HG03442 (cell line): Measurements from ENCODE around the gene CHPF.

ENCODE experiments used
- ATAC-seq: cut with Tn5 transposase; IDR thresholded peaks from one replicate; pipeline ENCODE4 v1.9.1; 2021; ENCODE audit warnings: mild to moderate bottlenecking, moderate library complexity; ENCODE audit not compliant: unreplicated experiment

Gene CHPF

DNA sequence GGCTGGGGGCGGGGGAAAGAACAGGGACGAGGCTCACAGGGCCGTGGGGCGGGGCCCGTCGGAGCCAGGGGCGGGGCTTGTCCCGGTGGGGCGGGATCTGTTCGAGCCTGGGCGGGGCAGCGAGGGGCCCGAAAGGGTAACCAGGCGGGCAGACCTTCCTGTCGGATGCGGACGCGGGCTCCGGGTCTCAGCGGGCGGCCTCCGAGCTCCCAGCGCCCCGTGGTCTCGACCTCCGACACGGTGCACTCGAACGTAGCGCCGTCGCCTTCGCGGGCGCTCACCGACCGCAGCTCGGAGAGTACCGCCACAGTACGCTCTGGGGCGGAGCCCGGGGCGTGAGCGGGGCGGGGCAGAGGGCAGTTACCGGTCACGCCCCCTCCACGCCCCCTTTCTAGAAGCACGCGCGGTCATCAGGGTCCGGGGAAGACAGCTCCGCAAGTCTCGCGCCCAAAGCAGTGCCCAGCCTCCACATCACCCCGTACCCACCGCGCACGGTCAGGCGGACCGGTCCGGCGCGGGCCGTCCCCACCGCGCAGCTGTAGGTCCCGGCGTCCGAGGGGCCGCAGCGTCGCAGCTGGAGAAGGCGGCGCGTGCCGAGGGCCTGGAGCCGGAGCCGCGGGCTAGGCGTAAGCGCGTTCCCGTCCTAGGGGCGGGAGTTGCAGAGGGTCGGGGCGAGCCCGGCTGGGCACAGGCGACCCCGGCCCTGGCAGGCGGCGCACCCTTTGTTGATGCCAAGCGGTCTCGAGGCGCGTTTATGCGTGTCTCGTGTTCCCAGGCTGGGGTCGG is 9.0 kb upstream of the CHPF start:
- ATAC-seq: peak; percentile 92

- ATAC-seq: peak; percentile 19
Observed at GRCh38 chr2:219551441-219552381, 8.1 kb upstream of the CHPF start.

DNA sequence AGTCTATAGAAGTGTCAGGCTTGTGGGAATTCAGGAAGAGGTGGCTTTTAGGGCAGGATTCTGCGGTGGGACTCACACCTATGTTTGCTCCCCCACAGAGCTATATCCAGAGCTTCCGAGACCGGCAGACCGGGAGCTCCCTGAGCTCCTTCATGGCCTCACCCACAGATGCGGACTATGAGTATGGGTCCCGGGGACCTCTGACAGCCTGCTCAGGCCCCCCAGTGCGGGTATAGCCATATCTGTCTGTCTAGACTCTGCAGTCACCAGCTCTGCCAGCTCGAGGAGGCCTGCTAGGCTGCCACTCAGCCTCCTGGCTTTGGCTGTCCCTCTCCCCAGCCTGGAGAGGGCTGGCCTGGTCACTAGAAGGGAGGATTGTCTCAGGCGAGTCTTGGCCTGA is 6.0 kb upstream of the CHPF start:
- no peak for ATAC-seq

- ATAC-seq: no peak
Observed at GRCh38 chr2:219548990-219549389, 5.4 kb upstream of the CHPF start.

- ATAC-seq: no peak
Observed at GRCh38 chr2:219547621-219548020, 4.0 kb upstream of the CHPF start.

DNA sequence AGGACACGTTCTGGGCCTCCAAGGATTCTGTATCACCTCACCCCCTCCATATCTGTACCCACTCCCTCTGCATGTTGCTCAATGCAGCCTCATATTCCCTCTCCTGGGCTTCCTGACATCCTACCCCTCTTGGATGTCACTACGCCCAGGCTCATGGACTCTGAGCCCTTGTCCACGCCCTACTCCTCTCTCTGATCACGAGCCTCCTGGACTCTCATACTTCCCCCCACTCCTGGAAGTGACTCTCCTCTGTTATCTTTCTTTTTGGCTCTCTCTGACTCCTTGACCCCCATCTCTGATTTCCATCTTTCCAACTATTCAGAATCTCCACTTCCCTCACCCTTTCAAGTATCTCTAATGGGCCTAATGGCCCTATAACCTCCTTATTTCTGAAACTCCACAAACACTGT is 2.3 kb upstream of the CHPF start:
- ATAC-seq: no peak

- ATAC-seq: no peak
Observed at GRCh38 chr2:219545295-219545942, 1.8 kb upstream of the CHPF start.

- no peak for ATAC-seq
Observed at GRCh38 chr2:219544567-219544966, 958 bp upstream of the CHPF start.

DNA sequence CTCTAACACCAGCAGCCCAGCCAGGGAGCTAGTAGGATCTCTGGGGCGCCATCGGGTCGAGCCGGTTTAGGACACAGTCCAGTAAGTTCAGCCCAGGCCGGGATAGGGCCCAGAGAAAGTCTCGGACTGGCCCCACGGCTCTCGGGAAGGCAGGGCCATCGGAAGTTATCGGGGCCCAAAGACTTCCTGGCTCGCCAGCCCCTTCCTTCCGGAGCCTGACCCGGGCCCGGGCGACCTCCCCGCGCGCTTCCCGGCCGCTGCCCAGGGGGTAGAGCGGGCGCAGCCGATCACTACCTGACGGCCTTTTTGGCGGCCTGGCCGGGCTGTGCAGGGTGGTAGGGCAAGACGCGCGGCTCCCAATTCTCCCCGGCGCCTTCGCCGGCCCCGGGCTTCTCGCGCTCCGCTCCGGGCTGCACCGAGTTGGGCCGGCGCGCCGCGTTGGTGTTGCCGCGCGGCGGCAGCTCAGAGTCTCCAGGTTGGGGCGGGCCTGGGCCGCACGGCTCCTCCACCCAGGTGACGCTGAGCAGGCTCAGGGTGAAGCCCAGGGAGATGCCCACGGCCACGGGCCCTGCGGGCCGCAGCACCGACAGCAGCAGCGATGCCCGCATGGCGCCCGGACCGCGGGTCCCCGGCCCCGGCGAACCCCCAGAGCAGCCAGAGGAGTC is 546 bp downstream of the CHPF start:
- peak; percentile 28 for ATAC-seq

DNA sequence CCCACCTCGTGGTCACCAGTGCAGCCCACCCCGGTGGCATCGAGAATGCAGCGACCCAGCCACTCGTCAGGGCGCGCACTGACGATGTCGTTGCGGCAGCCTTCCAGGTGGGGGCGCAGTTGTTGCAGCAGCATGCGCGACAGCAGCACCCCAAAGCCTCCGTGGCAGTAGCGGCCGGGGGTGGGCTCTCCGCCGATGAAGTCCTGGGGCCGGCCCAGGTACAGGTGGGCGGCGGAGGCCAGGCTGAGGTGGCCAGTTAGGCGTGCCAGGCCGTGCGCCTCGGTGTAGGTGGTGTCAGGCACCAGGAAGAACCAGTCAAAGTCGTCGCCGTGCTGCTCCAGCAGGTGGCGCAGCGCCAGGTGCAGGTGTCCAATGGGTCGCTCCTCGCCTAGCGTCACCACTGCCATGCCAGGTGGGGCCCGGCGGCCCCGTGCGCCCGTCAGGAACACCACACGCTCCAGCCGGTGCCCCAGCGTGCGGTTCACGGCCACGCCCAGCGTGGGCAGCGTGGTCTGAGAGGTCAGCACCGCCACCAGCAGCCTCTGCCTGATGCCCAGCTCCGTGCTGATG is 1.9 kb downstream of the CHPF start:
- peak; percentile 49 for ATAC-seq

- no peak for ATAC-seq
Observed at GRCh38 chr2:219540784-219541504, 2.7 kb downstream of the CHPF start.

GRCh38 chr2:219539926-219540678 is 3.5 kb downstream of the CHPF start:
- no peak for ATAC-seq

- no peak for ATAC-seq
Observed at GRCh38 chr2:219538956-219539788, 4.4 kb downstream of the CHPF start.

DNA sequence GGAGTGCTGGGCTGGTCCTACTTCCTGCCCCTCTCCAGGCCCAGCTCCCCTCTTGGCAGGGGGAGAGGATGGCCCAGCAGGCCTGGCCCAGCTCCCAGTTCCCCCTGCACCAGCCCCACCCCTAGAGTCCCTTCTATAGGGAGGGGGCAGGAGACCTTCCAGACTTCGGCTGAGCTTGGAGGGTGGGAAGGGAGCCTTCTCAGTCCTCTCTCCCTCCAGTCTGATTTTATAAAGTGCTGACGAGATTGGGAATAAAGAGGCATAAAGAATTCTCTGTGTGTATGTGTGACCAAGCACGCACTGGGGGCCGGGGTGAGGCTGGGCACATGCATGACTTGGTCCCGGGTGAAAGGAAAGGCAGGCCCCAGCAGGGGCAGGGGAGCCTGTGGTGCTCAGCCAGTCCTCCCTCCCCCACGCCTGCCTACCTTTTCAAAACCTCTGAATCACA is 5.1 kb downstream of the CHPF start:
- no peak for ATAC-seq

DNA sequence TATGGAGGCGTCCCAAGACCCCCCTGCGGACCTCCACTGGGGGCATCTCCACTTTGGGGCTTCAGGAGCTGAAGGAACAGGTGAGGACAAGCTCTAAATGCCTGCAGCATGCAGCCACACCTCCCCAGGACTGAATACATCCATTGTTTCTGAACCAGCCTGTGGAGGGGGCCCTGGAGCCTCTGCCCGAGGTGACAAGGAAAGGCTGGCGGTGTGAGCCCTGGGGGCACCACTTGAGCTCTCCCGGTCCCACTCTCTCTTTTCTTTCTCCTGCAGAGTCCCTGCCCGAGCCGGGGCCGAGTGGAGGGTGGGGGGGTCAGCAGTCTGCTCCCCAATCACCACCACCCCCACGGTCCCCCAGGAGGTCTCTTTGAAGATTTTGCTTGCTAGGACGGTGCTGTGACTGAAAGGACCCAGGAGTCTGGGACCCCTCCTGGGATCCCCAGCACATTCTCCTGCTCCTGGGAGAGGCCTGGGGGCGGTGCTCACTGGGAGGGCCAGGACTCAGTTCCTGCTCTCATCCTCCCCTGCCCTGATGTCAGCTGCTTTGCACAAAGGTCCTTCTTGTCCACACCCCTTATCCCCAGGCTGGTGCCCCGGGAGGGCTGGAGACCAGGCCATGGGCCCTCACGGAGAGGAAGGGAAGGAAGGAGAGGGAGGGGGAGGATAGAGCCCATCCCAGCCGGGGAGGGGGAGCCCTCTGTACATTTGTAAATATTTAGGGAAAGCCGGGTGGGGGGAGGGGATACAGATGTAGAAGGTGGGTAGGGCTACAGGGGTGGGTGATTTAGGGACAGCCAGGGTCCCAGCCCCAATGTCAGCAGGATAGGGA is 5.7 kb downstream of the CHPF start:
- ATAC-seq: no peak

DNA sequence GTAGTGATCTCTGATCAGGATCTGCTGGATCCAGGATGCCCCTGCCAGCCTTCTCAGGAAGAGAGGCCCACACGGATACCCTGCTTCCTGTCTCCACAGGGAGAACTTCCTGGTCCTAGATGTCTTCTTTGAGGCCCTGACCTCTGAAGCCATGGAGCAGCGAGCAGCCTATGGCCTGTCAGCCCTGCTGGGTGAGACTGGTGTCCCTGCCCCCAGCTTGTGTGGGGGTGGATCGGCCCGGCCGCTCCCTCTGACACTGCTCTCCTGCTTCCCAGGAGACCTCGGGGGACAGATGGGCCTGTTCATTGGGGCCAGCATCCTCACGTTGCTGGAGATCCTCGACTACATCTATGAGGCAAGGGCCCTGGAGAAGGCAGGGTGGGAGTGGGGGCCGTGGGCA is 6.6 kb downstream of the CHPF start:
- no peak for ATAC-seq

DNA sequence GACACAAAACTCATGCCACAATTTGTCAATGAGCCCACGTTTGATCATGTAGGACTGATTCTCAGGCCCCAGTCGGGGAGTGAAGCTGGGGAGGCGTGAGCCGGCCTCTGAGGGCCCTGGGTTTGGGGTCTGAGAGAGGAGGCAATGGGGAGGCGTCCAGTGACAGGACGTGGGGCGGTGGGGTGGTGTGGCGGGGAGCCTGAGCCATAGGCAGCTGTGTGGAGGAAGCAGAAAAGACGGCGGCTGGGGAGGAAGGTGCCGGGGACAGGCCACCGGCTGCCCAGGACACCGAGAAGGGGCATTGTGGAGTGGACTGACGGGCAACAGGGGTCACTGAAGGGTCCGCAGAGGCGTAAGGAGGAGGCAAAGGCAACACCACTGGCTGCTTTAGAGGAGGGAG is 7.2 kb downstream of the CHPF start:
- ATAC-seq: no peak
